DMS114 treated with DMSO at 0.1 percent for 48 hours (cell line): ENCODE measurements around the gene PIK3R5.
"Not testable (repeated sequence)": the region's sequence is repeated elsewhere in the genome, so short reads cannot be mapped to it uniquely, and the experiment has no call there.

Experiments
- DNase-seq: peaks from one replicate; lab custom pipeline; 2025; ENCODE audit not compliant: unreplicated experiment; lab: John Stamatoyannopoulos, UW

PIK3R5 gene

GRCh38 chr17:8965394-8966168, at the start of gene PIK3R5:
TSS of gene PIK3R5 (minus strand) at chr17:8965707. CDS start at chr17:8911494, 54,213 bp downstream.
- DNase-seq = no peak

GRCh38 chr17:9011001-9011400, 45.5 kb upstream of the PIK3R5 start:
- no peak for DNase-seq

- DNase-seq = no peak
Measured at GRCh38 chr17:9009737-9010136, 44.2 kb upstream of the PIK3R5 start.

- no peak for DNase-seq
Measured at GRCh38 chr17:9009096-9009495, 43.6 kb upstream of the PIK3R5 start.

GRCh38 chr17:9007052-9007714, 41.7 kb upstream of the PIK3R5 start:
- DNase-seq = no peak

GRCh38 chr17:9006175-9006767, 40.8 kb upstream of the PIK3R5 start:
- DNase-seq = no peak

GRCh38 chr17:9004961-9005285, 39.4 kb upstream of the PIK3R5 start:
- no peak for DNase-seq

GRCh38 chr17:9004132-9004960, 38.8 kb upstream of the PIK3R5 start:
- DNase-seq = no peak

GRCh38 chr17:9003355-9004131, 38.0 kb upstream of the PIK3R5 start:
- DNase-seq = no peak

- peak; percentile 13 for DNase-seq
Measured at GRCh38 chr17:9002606-9003354, 37.3 kb upstream of the PIK3R5 start.

- no peak for DNase-seq
Measured at GRCh38 chr17:9002227-9002605, 36.7 kb upstream of the PIK3R5 start.

GRCh38 chr17:9001559-9001958, 36.1 kb upstream of the PIK3R5 start:
- DNase-seq = no peak

- DNase-seq = peak; percentile 57
Measured at GRCh38 chr17:8997994-8998628, 32.6 kb upstream of the PIK3R5 start.

GRCh38 chr17:8995711-8996110, 30.2 kb upstream of the PIK3R5 start:
- DNase-seq = no peak

- peak; percentile 20 for DNase-seq
Measured at GRCh38 chr17:8994319-8994718, 28.8 kb upstream of the PIK3R5 start.

- peak; percentile 10 for DNase-seq
Measured at GRCh38 chr17:8991514-8992285, 26.2 kb upstream of the PIK3R5 start.

- DNase-seq = not testable (repeated sequence)
Measured at GRCh38 chr17:8988263-8988935, 22.9 kb upstream of the PIK3R5 start.

GRCh38 chr17:8986295-8986694, 20.8 kb upstream of the PIK3R5 start:
- no peak for DNase-seq
